NCI-H1417 (cell line): ENCODE measurements around the gene TMEM117.
"Not testable (repeated sequence)": the region's sequence is repeated elsewhere in the genome, so short reads cannot be mapped to it uniquely, and the experiment has no call there.

Experiments
- DNase-seq, 3 experiments: peaks; one replicate each; lab custom pipeline; 2025; lab: John Stamatoyannopoulos, UW

TMEM117 gene

GRCh38 chr12:44025499-44025898, 189.6 kb downstream of the TMEM117 start:
- DNase-seq: no peak

GRCh38 chr12:44026046-44026445, 190.2 kb downstream of the TMEM117 start:
- no peak for DNase-seq

GRCh38 chr12:44026926-44027325, 191.0 kb downstream of the TMEM117 start:
- DNase-seq: not testable (repeated sequence)

GRCh38 chr12:44029194-44029593, 193.3 kb downstream of the TMEM117 start:
- DNase-seq: no peak

GRCh38 chr12:44031472-44032185, 195.7 kb downstream of the TMEM117 start:
- peak in 1 of 3 experiments; percentile 17 for DNase-seq

- no peak for DNase-seq
Measured at GRCh38 chr12:44034906-44035305, 199.0 kb downstream of the TMEM117 start.

GRCh38 chr12:44036875-44037443, 201.1 kb downstream of the TMEM117 start:
- DNase-seq: no peak

- DNase-seq: no peak
Measured at GRCh38 chr12:44038411-44038810, 202.5 kb downstream of the TMEM117 start.

GRCh38 chr12:44044491-44044890, 208.6 kb downstream of the TMEM117 start:
- not testable (repeated sequence) for DNase-seq

GRCh38 chr12:44046732-44047417, 211.0 kb downstream of the TMEM117 start:
- no peak for DNase-seq

GRCh38 chr12:44052554-44052953, 216.7 kb downstream of the TMEM117 start:
- DNase-seq: no peak

GRCh38 chr12:44053549-44054127, 217.8 kb downstream of the TMEM117 start:
- no peak for DNase-seq

GRCh38 chr12:44054281-44054680, 218.4 kb downstream of the TMEM117 start:
- no peak for DNase-seq

GRCh38 chr12:44058366-44058765, 222.5 kb downstream of the TMEM117 start:
- no peak for DNase-seq

GRCh38 chr12:44059476-44059875, 223.6 kb downstream of the TMEM117 start:
- DNase-seq: no peak

- DNase-seq: peak in 1 of 3 experiments; percentile 22
Measured at GRCh38 chr12:44063671-44064070, 227.8 kb downstream of the TMEM117 start.

- peak; percentile 18 to 70 (median 21) for DNase-seq
Measured at GRCh38 chr12:44076871-44077270, 241.0 kb downstream of the TMEM117 start.

- peak in 1 of 3 experiments; percentile 52 for DNase-seq
Measured at GRCh38 chr12:44077294-44077693, 241.4 kb downstream of the TMEM117 start.

GRCh38 chr12:44078273-44078672, 242.4 kb downstream of the TMEM117 start:
- peak in 2 of 3 experiments; percentile 17 to 46 for DNase-seq

- no peak for DNase-seq
Measured at GRCh38 chr12:44088647-44089046, 252.8 kb downstream of the TMEM117 start.

- DNase-seq: no peak
Measured at GRCh38 chr12:44091948-44092606, 256.2 kb downstream of the TMEM117 start.

GRCh38 chr12:44098786-44099185, 262.9 kb downstream of the TMEM117 start:
- DNase-seq: peak in 1 of 3 experiments; percentile 7
